ENCODE results near the gene SMG6.

Gene SMG6

GRCh38 chr17:2064520-2064971, 239.0 kb downstream of the SMG6 start:
- Histone ChIP-seq H4K8ac (ENCODE audit: low read depth, low read length) (no peak overlapping the region), H2BK5ac (ENCODE audit: low read length) (no peak overlapping the region), H3K4ac (ENCODE audit: low read depth, low read length) (no peak overlapping the region), H3K4me2 (ENCODE audit: low read length) (no peak overlapping the region), H3K27ac (ENCODE audit: low read depth, low read length) (no peak overlapping the region), H3K56ac (ENCODE audit: low read length) (no peak overlapping the region), H2BK15ac (replicated peaks; ENCODE audit: low read depth) (no peak overlapping the region), H4K5ac (ENCODE audit: low read length) (no peak overlapping the region), H2BK120ac (ENCODE audit: low read depth, low read length) (no peak overlapping the region), H3K36me3 (ENCODE audit: control insufficient read depth, insufficient read depth, low read length) (no peaks in the 10 kb centered on the region), H3K23ac (ENCODE audit: low read length) (no peak overlapping the region), H3K4me3 (ENCODE audit: low read length) (no peak overlapping the region), H3K9ac (ENCODE audit: low read length) (peak overlapping the region; percentile 21), H3K79me2 (ENCODE audit: control insufficient read depth, insufficient read depth, low read length) (no peaks in the 10 kb centered on the region), H3K18ac (ENCODE audit: low read length) (no peak overlapping the region), H3K79me1 (ENCODE audit: low read length) (no peaks in the 10 kb centered on the region), H3K4me1 (ENCODE audit: control insufficient read depth, low read depth, low read length) (peaks cover 8% of the 10 kb centered on the region), H3K27me3 (ENCODE audit: insufficient read depth, low read length, poor library complexity) (no peaks in the 10 kb centered on the region), H2AK5ac (ENCODE audit: low read length) (peak overlapping the region; percentile 57)
- no peak for DNase-seq
- WGBS (ENCODE audit: extremely low coverage, insufficient coverage, low lambda C conversion rate): no CpG with 5 or more reads among the region's 6 CpGs

GRCh38 chr17:2064147-2064489, 239.5 kb downstream of the SMG6 start:
- Histone ChIP-seq H3K36me3 (ENCODE audit: control insufficient read depth, insufficient read depth, low read length) (no peaks in the 10 kb centered on the region), H4K5ac (ENCODE audit: low read length) (no peak overlapping the region), H2AK5ac (ENCODE audit: low read length) (no peak overlapping the region), H4K8ac (ENCODE audit: low read depth, low read length) (no peak overlapping the region), H3K23ac (ENCODE audit: low read length) (no peak overlapping the region), H3K4me1 (ENCODE audit: control insufficient read depth, low read depth, low read length) (peaks cover 8% of the 10 kb centered on the region), H3K4me2 (ENCODE audit: low read length) (no peak overlapping the region), H3K27ac (ENCODE audit: low read depth, low read length) (no peak overlapping the region), H3K79me2 (ENCODE audit: control insufficient read depth, insufficient read depth, low read length) (no peaks in the 10 kb centered on the region), H3K9ac (ENCODE audit: low read length) (no peak overlapping the region), H2BK120ac (ENCODE audit: low read depth, low read length) (no peak overlapping the region), H3K79me1 (ENCODE audit: low read length) (no peaks in the 10 kb centered on the region), H3K56ac (ENCODE audit: low read length) (peak overlapping the region; percentile 30), H3K18ac (ENCODE audit: low read length) (no peak overlapping the region), H2BK5ac (ENCODE audit: low read length) (no peak overlapping the region), H3K27me3 (ENCODE audit: insufficient read depth, low read length, poor library complexity) (no peaks in the 10 kb centered on the region), H3K4ac (ENCODE audit: low read depth, low read length) (no peak overlapping the region), H3K4me3 (ENCODE audit: low read length) (no peak overlapping the region), H2BK15ac (replicated peaks; ENCODE audit: low read depth) (no peak overlapping the region)
- no CpG with 5 or more reads among the region's 5 CpGs for WGBS (ENCODE audit: extremely low coverage, insufficient coverage, low lambda C conversion rate)
- DNase-seq: no peak

- H3K27ac ChIP-seq (ENCODE audit: low read depth, low read length): peak overlapping the region; percentile 22
- no CpG with 5 or more reads among the region's 16 CpGs for WGBS (ENCODE audit: extremely low coverage, insufficient coverage, low lambda C conversion rate)
- H3K56ac ChIP-seq (ENCODE audit: low read length): peak overlapping the region; percentile 30
- no peak overlapping the region for H3K4me2 ChIP-seq (ENCODE audit: low read length)
- H3K79me2 ChIP-seq (ENCODE audit: control insufficient read depth, insufficient read depth, low read length): no peaks in the 10 kb centered on the region
- peak overlapping the region; percentile 10 for H3K18ac ChIP-seq (ENCODE audit: low read length)
- H3K4ac ChIP-seq (ENCODE audit: low read depth, low read length): no peak overlapping the region
- no peaks in the 10 kb centered on the region for H3K27me3 ChIP-seq (ENCODE audit: insufficient read depth, low read length, poor library complexity)
- H3K4me1 ChIP-seq (ENCODE audit: control insufficient read depth, low read depth, low read length): peaks cover 8% of the 10 kb centered on the region
- H2BK15ac ChIP-seq (replicated peaks; ENCODE audit: low read depth): no peak overlapping the region
- no peaks in the 10 kb centered on the region for H3K79me1 ChIP-seq (ENCODE audit: low read length)
- DNase-seq: peak; percentile 70
- no peak overlapping the region for H3K9ac ChIP-seq (ENCODE audit: low read length)
- no peak overlapping the region for H2BK5ac ChIP-seq (ENCODE audit: low read length)
- no peak overlapping the region for H2AK5ac ChIP-seq (ENCODE audit: low read length)
- no peak overlapping the region for H4K8ac ChIP-seq (ENCODE audit: low read depth, low read length)
- no peak overlapping the region for H3K4me3 ChIP-seq (ENCODE audit: low read length)
- no peak overlapping the region for H2BK120ac ChIP-seq (ENCODE audit: low read depth, low read length)
- no peak overlapping the region for H3K23ac ChIP-seq (ENCODE audit: low read length)
- no peak overlapping the region for H4K5ac ChIP-seq (ENCODE audit: low read length)
- H3K36me3 ChIP-seq (ENCODE audit: control insufficient read depth, insufficient read depth, low read length): no peaks in the 10 kb centered on the region
Observed at GRCh38 chr17:2063261-2064146, 240.1 kb downstream of the SMG6 start.

GRCh38 chr17:2062571-2063183, 240.9 kb downstream of the SMG6 start:
- Histone ChIP-seq H4K8ac (ENCODE audit: low read depth, low read length) (no peak overlapping the region), H2BK5ac (ENCODE audit: low read length) (peak overlapping the region; percentile 23), H3K9ac (ENCODE audit: low read length) (peak overlapping the region; percentile 42), H3K4me3 (ENCODE audit: low read length) (no peak overlapping the region), H3K36me3 (ENCODE audit: control insufficient read depth, insufficient read depth, low read length) (no peaks in the 10 kb centered on the region), H3K79me2 (ENCODE audit: control insufficient read depth, insufficient read depth, low read length) (no peaks in the 10 kb centered on the region), H3K4me1 (ENCODE audit: control insufficient read depth, low read depth, low read length) (peaks cover 8% of the 10 kb centered on the region), H3K18ac (ENCODE audit: low read length) (no peak overlapping the region), H3K4ac (ENCODE audit: low read depth, low read length) (no peak overlapping the region), H3K23ac (ENCODE audit: low read length) (peak overlapping the region; percentile 48), H4K5ac (ENCODE audit: low read length) (no peak overlapping the region), H2AK5ac (ENCODE audit: low read length) (no peak overlapping the region), H3K56ac (ENCODE audit: low read length) (peak overlapping the region; percentile 75), H3K27ac (ENCODE audit: low read depth, low read length) (peak overlapping the region; percentile 22), H2BK120ac (ENCODE audit: low read depth, low read length) (no peak overlapping the region), H2BK15ac (replicated peaks; ENCODE audit: low read depth) (no peak overlapping the region), H3K79me1 (ENCODE audit: low read length) (no peaks in the 10 kb centered on the region), H3K27me3 (ENCODE audit: insufficient read depth, low read length, poor library complexity) (peaks cover 7% of the 10 kb centered on the region), H3K4me2 (ENCODE audit: low read length) (no peak overlapping the region)
- peak; percentile 81 for DNase-seq
- WGBS (ENCODE audit: extremely low coverage, insufficient coverage, low lambda C conversion rate): no CpG with 5 or more reads among the region's 11 CpGs

- Histone ChIP-seq H3K18ac (ENCODE audit: low read length) (no peak overlapping the region), H2AK5ac (ENCODE audit: low read length) (no peak overlapping the region), H3K79me1 (ENCODE audit: low read length) (no peaks in the 10 kb centered on the region), H3K79me2 (ENCODE audit: control insufficient read depth, insufficient read depth, low read length) (no peaks in the 10 kb centered on the region), H2BK120ac (ENCODE audit: low read depth, low read length) (no peak overlapping the region), H3K23ac (ENCODE audit: low read length) (no peak overlapping the region), H3K27ac (ENCODE audit: low read depth, low read length) (no peak overlapping the region), H3K9ac (ENCODE audit: low read length) (no peak overlapping the region), H4K5ac (ENCODE audit: low read length) (no peak overlapping the region), H2BK5ac (ENCODE audit: low read length) (no peak overlapping the region), H3K4me3 (ENCODE audit: low read length) (no peak overlapping the region), H3K27me3 (ENCODE audit: insufficient read depth, low read length, poor library complexity) (peaks cover 12% of the 10 kb centered on the region), H3K36me3 (ENCODE audit: control insufficient read depth, insufficient read depth, low read length) (no peaks in the 10 kb centered on the region), H4K8ac (ENCODE audit: low read depth, low read length) (no peak overlapping the region), H3K4me2 (ENCODE audit: low read length) (no peak overlapping the region), H3K4me1 (ENCODE audit: control insufficient read depth, low read depth, low read length) (peaks cover 8% of the 10 kb centered on the region), H3K4ac (ENCODE audit: low read depth, low read length) (no peak overlapping the region), H2BK15ac (replicated peaks; ENCODE audit: low read depth) (no peak overlapping the region), H3K56ac (ENCODE audit: low read length) (no peak overlapping the region)
- DNase-seq: no peak
- no CpG with 5 or more reads among the region's 17 CpGs for WGBS (ENCODE audit: extremely low coverage, insufficient coverage, low lambda C conversion rate)
Observed at GRCh38 chr17:2061441-2061958, 242.1 kb downstream of the SMG6 start.

Measured in mesendoderm (in vitro differentiated cells).